GM15510 (cell line): ENCODE measurements around the gene ANKRD17.

Experiments used
- POLR2A ChIP-seq: IDR thresholded peaks from 3 replicates; pipeline ENCODE4 v1.6.1; 2011; ENCODE audit warnings: borderline replicate concordance; ENCODE audit not compliant: insufficient read length; ENCODE audit errors: extremely low read depth

ANKRD17 gene, protein sequence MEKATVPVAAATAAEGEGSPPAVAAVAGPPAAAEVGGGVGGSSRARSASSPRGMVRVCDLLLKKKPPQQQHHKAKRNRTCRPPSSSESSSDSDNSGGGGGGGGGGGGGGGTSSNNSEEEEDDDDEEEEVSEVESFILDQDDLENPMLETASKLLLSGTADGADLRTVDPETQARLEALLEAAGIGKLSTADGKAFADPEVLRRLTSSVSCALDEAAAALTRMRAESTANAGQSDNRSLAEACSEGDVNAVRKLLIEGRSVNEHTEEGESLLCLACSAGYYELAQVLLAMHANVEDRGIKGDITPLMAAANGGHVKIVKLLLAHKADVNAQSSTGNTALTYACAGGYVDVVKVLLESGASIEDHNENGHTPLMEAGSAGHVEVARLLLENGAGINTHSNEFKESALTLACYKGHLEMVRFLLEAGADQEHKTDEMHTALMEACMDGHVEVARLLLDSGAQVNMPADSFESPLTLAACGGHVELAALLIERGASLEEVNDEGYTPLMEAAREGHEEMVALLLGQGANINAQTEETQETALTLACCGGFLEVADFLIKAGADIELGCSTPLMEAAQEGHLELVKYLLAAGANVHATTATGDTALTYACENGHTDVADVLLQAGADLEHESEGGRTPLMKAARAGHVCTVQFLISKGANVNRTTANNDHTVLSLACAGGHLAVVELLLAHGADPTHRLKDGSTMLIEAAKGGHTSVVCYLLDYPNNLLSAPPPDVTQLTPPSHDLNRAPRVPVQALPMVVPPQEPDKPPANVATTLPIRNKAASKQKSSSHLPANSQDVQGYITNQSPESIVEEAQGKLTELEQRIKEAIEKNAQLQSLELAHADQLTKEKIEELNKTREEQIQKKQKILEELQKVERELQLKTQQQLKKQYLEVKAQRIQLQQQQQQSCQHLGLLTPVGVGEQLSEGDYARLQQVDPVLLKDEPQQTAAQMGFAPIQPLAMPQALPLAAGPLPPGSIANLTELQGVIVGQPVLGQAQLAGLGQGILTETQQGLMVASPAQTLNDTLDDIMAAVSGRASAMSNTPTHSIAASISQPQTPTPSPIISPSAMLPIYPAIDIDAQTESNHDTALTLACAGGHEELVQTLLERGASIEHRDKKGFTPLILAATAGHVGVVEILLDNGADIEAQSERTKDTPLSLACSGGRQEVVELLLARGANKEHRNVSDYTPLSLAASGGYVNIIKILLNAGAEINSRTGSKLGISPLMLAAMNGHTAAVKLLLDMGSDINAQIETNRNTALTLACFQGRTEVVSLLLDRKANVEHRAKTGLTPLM (N-terminal part only)

GRCh38 chr4:73258686-73259570 lies at the start of gene ANKRD17:
Gene ANKRD17, minus strand, starts transcription at chr4:73258798. Its CDS starts 130 bp downstream, at chr4:73258668.
- peak; percentile 81 for TF ChIP-seq POLR2A

DNA sequence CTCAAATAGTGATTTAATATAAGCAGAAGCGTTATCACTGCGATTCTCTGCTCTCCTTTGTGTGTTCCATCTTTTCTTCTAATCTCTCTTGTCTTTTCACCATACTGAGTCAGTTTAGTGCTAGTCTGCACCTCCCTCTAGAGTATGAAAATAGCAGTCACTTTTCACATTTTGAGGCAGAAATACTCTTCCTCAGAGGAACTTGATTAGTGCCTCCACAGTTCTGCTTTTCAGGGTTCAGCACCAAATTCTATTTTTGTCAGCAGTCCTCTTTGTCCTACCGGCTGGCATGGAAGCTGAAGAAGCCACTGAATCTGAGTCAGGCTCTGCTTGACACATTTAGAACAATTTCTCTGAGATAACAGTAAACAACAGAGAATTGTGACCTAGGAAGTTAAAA lies 49.7 kb upstream of the ANKRD17 start:
- no peak for TF ChIP-seq POLR2A

- TF ChIP-seq POLR2A: no peak
Measured at GRCh38 chr4:73303711-73304110, 45.1 kb upstream of the ANKRD17 start.

GRCh38 chr4:73299548-73300280 lies 41.1 kb upstream of the ANKRD17 start:
- no peak for TF ChIP-seq POLR2A

- TF ChIP-seq POLR2A: no peak
Measured at GRCh38 chr4:73281982-73282381, 23.4 kb upstream of the ANKRD17 start.

- no peak for TF ChIP-seq POLR2A
Measured at GRCh38 chr4:73281396-73281795, 22.8 kb upstream of the ANKRD17 start.

GRCh38 chr4:73277201-73277600 lies 18.6 kb upstream of the ANKRD17 start:
- no peak for TF ChIP-seq POLR2A

- TF ChIP-seq POLR2A: no peak
Measured at GRCh38 chr4:73275318-73275654, 16.7 kb upstream of the ANKRD17 start.

DNA sequence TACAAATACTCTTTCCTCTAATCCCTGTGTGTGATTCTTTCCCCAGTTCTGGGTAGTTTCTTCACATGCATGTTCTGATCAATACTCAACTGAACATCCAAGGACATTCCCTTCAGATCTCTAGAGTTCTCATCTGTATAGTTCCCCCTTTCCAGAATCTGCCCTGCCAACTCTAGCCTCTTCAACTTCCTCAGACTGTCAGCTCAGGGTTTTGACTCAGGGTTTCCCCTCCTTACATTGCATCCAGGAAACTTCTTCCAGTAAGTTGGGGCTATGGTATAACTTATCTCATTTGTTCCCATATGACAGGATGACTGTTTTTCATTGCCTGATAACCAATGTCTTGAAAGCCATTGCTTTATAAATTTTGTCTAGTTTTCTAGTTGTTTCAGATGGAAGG lies 14.2 kb upstream of the ANKRD17 start:
- TF ChIP-seq POLR2A: no peak

- TF ChIP-seq POLR2A: no peak
Measured at GRCh38 chr4:73267050-73267449, 8.5 kb upstream of the ANKRD17 start.

DNA sequence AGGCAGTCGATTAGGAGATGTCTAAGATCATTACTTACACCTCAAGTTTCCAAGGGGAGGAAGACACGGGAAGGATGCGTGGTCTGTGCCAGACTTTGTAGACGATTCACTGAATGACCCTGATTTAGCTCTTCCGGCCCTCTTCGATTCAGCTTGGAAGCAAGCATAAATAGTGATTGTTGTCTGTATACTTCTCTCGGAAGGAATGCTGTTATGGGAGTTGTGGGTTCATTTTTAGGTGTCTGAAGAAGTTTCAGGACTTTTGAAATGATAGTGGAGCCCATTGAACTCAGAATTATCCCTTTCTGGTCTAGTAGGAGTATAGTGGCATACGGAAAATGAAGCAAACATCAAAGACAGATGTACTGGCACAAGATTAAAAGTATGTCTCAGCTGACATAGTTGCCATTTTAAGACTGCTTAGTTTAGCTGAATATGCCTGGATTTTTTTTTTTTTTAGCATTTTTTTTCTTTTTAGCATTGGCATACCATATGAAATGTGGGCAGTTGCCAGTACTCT lies 1.0 kb upstream of the ANKRD17 start:
- no peak for TF ChIP-seq POLR2A

GRCh38 chr4:73258436-73258685 lies 237 bp downstream of the ANKRD17 start:
- no peak for TF ChIP-seq POLR2A
